Tibial nerve (tissue), 4 donors: Measurements from ENCODE around the gene B4GALT2. TPM values are rescaled to one million over a fixed set of nuclear protein-coding genes. Genes with fewer than 3 reads are reported as not detected.

Source experiments
- DNase-seq, 2 donors: peaks; one replicate each; pipeline ENCODE4 v3.0.0-alpha.2; 2019; ENCODE audit warnings: low spot score in 2 of 2
- H3K27ac ChIP-seq, 4 donors: fragments of 200-600 bp; sonication (generic) in 3 of 4; one replicate each; pipeline ENCODE4 v1.5.1; 2017 to 2019; ENCODE audit warnings: mild to moderate bottlenecking in 1 of 4
- H3K27me3 ChIP-seq, 2 donors: fragments of 200-600 bp; sonication (generic) in 1 of 2; one replicate each; pipeline versions ENCODE4 v1.5.1 to v1.6.0; 2017 to 2019
- H3K36me3 ChIP-seq, 3 donors: fragments of 200-600 bp; sonication (generic); one replicate each; pipeline ENCODE4 v1.5.1; 2018 to 2019
- H3K4me1 ChIP-seq, 4 donors: fragments of 200-600 bp; sonication (generic) in 3 of 4; one replicate each; pipeline ENCODE4 v1.5.1; 2017 to 2019
- H3K4me3 ChIP-seq, 4 donors: fragments of 200-600 bp; sonication (generic) in 3 of 4; one replicate each; pipeline ENCODE4 v1.5.1; 2017 to 2019; ENCODE audit warnings: mild to moderate bottlenecking in 1 of 4, moderate library complexity in 1 of 4
- H3K9me3 ChIP-seq, 4 donors: fragments of 200-600 bp; sonication (generic) in 3 of 4; one replicate each; pipeline ENCODE4 v1.5.1; 2017 to 2019
- EP300 ChIP-seq, 2 donors: sonication (generic); formaldehyde crosslinking; IDR thresholded peaks; one replicate each; pipeline ENCODE4 v1.6.1; 2017; ENCODE audit warnings: antibody characterized with exemption in 2 of 2, mild to moderate bottlenecking in 1 of 2
- POLR2A ChIP-seq, 2 donors: fragments of 450-650 bp; IDR thresholded peaks; one replicate each; pipeline ENCODE4 v1.6.1; 2017; ENCODE audit warnings: antibody characterized with exemption in 2 of 2, mild to moderate bottlenecking in 2 of 2, moderate library complexity in 2 of 2
- WGBS, 2 donors: methylation state at CpG; one replicate each; pipeline ENCODE4 v1.1.5; 2018; 5-methylcytosine and 5-hydroxymethylcytosine counted together
- total RNA-seq, 4 donors: library from RNA; depleted of rRNA; stranded (reverse); fragments of >200 nt; gene quantifications; one replicate each; pipeline ENCODE4 v1.1.0, GENCODE V29; 2016
- TF ChIP-seq, protein P1 (sequence below), 5 experiments: fragments of 200-600 bp in 3 of 5; fragments of 450-650 bp in 2 of 5; sonication (generic) in 3 of 5; IDR thresholded peaks; one replicate each; pipeline ENCODE4 v1.5.1; 2016 to 2019; ENCODE audit warnings: antibody characterized with exemption in 5 of 5, mild to moderate bottlenecking in 3 of 5, moderate library complexity in 2 of 5

B4GALT2 gene
- total RNA-seq, 4 donors from 2014 or later = 15.5 to 49.8 (median 21.1) TPM

DNA sequence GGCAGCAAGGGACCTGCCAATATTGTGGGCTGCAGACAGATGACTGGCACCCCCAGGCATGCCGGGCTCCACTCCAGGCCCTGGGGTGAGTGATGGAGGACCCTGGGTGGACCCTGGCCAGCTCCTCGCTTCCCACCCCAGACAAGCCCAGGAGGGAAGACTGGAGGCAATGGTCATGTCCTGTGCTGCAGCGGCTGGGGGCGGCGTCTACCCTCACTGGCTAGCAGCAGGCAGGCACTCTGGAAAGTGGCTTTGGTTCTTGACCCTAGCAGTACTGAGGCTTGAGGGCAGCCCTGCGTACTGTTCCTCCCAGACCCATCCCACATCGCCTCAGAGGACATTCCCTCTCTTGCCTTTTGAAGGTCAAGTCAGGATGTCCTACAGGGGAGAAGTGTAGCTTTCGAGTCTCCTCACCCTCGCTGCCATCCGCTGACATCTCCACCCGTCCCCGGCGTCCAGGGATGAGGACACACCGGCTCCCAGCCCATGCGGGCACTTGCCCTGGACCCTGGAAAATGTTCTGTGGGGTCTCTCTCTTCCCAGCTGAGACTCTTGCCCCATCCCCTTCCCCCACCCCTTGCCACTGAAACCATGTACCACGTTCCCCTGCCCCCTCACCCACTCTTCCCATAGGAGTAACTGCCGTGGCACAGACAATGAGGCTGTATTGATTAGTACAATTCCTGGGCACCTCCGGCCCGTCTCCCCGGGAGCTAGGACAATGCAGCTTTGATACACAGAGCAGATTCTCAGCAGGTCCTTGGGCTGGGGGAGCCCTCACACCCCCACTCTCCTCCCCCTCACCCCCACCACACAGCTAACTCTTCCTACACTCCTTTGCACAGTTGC is 37.3 kb downstream of the B4GALT2 start:
- H3K36me3 ChIP-seq = peaks cover 0 to 3% (median 0%) of the 10 kb centered on the region in 3 donors
- TF ChIP-seq EP300 (IDR thresholded peaks at IDR 0.05) (no peak), POLR2A (IDR thresholded peaks at IDR 0.05) (no peak)
- TF ChIP-seq, protein P1, sequence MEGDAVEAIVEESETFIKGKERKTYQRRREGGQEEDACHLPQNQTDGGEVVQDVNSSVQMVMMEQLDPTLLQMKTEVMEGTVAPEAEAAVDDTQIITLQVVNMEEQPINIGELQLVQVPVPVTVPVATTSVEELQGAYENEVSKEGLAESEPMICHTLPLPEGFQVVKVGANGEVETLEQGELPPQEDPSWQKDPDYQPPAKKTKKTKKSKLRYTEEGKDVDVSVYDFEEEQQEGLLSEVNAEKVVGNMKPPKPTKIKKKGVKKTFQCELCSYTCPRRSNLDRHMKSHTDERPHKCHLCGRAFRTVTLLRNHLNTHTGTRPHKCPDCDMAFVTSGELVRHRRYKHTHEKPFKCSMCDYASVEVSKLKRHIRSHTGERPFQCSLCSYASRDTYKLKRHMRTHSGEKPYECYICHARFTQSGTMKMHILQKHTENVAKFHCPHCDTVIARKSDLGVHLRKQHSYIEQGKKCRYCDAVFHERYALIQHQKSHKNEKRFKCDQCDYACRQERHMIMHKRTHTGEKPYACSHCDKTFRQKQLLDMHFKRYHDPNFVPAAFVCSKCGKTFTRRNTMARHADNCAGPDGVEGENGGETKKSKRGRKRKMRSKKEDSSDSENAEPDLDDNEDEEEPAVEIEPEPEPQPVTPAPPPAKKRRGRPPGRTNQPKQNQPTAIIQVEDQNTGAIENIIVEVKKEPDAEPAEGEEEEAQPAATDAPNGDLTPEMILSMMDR (IDR thresholded peaks at IDR 0.05) = no peak
- H3K4me1 ChIP-seq = peaks cover 0 to 59% (median 28%) of the 10 kb centered on the region in 4 donors
- 60 to 64% methylated on average over 18 of the region's 20 CpGs for WGBS, 2 donors
- H3K27ac ChIP-seq = no peak overlapping the region
- no peak overlapping the region for H3K4me3 ChIP-seq
- H3K27me3 ChIP-seq = no peaks in the 10 kb centered on the region
- no peak for DNase-seq
- H3K9me3 ChIP-seq = no peaks in the 10 kb centered on the region

GRCh38 chr1:44016890-44017400 is 37.9 kb downstream of the B4GALT2 start:
- 76 to 81% methylated on average over 15 to 20 of the region's 20 CpGs for WGBS, 2 donors
- DNase-seq = no peak
- no peaks in the 10 kb centered on the region for H3K9me3 ChIP-seq
- peaks cover 0 to 5% (median 0%) of the 10 kb centered on the region in 3 donors for H3K36me3 ChIP-seq
- H3K27ac ChIP-seq = no peak overlapping the region
- H3K4me3 ChIP-seq = no peak overlapping the region
- H3K4me1 ChIP-seq = peaks cover 0 to 52% (median 25%) of the 10 kb centered on the region in 4 donors
- TF ChIP-seq, protein P1 (IDR thresholded peaks at IDR 0.05) = no peak
- TF ChIP-seq POLR2A (IDR thresholded peaks at IDR 0.05) (no peak), EP300 (IDR thresholded peaks at IDR 0.05) (no peak)
- no peaks in the 10 kb centered on the region for H3K27me3 ChIP-seq

DNA sequence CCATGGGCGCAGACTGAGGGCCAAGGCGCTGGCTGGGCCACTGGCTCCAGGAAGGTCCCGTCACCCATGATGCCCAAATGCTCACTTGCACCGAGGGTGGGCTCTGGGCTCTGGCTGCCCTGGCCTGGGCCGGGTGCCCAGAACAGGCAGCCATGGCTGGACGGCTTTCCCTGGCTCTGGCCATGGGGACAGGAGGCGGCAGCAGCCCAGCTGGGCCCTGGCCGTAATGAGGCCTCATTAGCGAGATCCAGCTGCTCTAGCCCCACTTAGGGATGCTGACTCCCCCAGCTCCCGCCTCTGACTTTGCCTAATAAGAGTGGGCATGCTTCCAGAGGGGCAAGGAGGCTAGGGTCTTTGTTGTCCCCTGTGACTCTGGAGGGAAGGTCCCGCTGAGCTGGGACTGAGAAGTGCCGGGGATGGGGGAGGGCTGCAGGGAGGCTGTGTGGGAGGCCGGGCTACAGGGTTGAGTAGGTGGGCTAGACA is 40.5 kb downstream of the B4GALT2 start:
- Histone ChIP-seq H3K36me3 (peaks cover 0 to 18% (median 0%) of the 10 kb centered on the region in 3 donors), H3K27ac (no peak overlapping the region), H3K9me3 (no peaks in the 10 kb centered on the region), H3K27me3 (no peaks in the 10 kb centered on the region), H3K4me3 (no peak overlapping the region), H3K4me1 (peaks cover 0 to 27% (median 13%) of the 10 kb centered on the region in 4 donors)
- DNase-seq = no peak
- WGBS, 2 donors = 50% methylated on average over 11 to 13 of the region's 13 CpGs
- TF ChIP-seq, protein P1 (IDR thresholded peaks at IDR 0.05) = no peak
- TF ChIP-seq EP300 (IDR thresholded peaks at IDR 0.05) = no peak
- no peak for TF ChIP-seq POLR2A (IDR thresholded peaks at IDR 0.05)

GRCh38 chr1:44020464-44020863 is 41.5 kb downstream of the B4GALT2 start:
- H3K4me1 ChIP-seq = peaks cover 0 to 17% (median 5%) of the 10 kb centered on the region in 4 donors
- H3K9me3 ChIP-seq = no peaks in the 10 kb centered on the region
- no peak for DNase-seq
- peaks cover 0 to 18% (median 0%) of the 10 kb centered on the region in 3 donors for H3K36me3 ChIP-seq
- no peak overlapping the region for H3K27ac ChIP-seq
- TF ChIP-seq POLR2A (IDR thresholded peaks at IDR 0.05) (no peak), EP300 (IDR thresholded peaks at IDR 0.05) (no peak)
- TF ChIP-seq, protein P1 (IDR thresholded peaks at IDR 0.05) = no peak
- H3K4me3 ChIP-seq = no peak overlapping the region
- WGBS, 2 donors = 83 to 95% methylated on average over 4 to 6 of the region's 6 CpGs
- no peaks in the 10 kb centered on the region for H3K27me3 ChIP-seq

DNA sequence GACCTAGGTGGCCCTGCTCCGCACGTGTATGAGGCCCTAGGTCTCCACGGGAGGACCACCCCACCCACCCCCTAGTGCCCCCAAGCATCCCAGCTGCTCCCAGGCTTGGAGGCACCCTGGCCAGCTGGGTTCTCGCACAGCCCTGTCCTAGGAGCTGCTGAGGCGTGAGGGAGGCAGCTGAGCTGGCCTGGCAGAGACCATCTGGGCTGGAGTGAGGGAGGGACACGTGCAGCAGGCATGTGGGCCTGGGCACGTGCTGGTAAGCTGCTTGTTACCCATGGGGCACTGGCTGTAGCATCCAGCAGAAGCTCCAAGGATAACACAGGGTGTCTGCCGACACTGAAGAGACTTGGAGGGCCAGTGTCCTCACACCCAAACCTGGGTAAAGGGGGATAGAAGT is 42.1 kb downstream of the B4GALT2 start:
- TF ChIP-seq, protein P1 (IDR thresholded peaks at IDR 0.05) = no peak
- TF ChIP-seq POLR2A (IDR thresholded peaks at IDR 0.05) (no peak), EP300 (IDR thresholded peaks at IDR 0.05) (no peak)
- Histone ChIP-seq H3K4me1 (peaks cover 0 to 10% (median 1%) of the 10 kb centered on the region in 4 donors), H3K27ac (no peak overlapping the region), H3K9me3 (no peaks in the 10 kb centered on the region), H3K36me3 (peaks cover 0 to 18% (median 0%) of the 10 kb centered on the region in 3 donors), H3K27me3 (no peaks in the 10 kb centered on the region), H3K4me3 (no peak overlapping the region)
- DNase-seq = no peak
- WGBS, 2 donors = 70 to 74% methylated on average over 5 to 6 of the region's 8 CpGs
